ENCODE data around the gene DROSHA.

DNA sequence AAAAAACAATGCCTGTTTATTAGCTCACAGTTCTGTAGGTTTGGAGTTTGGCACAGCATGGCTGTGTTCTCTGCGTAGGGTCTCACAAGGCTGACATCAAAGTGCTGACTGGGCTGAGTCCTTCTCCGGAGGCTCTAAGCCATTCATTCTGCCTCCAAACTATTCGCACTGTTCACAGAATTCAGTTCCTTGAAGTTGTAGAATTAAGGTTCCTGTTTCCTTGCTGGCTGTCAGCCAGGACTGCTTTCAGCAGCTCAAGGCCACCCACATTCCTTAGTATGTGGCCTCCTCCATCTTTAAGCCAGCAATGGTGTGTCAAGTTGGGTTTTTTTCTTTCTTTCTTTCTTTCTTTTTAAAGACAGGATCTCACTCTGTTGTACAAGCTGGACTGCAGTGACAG lies 176.6 kb downstream of the DROSHA start:
- TF ChIP-seq, protein P1, sequence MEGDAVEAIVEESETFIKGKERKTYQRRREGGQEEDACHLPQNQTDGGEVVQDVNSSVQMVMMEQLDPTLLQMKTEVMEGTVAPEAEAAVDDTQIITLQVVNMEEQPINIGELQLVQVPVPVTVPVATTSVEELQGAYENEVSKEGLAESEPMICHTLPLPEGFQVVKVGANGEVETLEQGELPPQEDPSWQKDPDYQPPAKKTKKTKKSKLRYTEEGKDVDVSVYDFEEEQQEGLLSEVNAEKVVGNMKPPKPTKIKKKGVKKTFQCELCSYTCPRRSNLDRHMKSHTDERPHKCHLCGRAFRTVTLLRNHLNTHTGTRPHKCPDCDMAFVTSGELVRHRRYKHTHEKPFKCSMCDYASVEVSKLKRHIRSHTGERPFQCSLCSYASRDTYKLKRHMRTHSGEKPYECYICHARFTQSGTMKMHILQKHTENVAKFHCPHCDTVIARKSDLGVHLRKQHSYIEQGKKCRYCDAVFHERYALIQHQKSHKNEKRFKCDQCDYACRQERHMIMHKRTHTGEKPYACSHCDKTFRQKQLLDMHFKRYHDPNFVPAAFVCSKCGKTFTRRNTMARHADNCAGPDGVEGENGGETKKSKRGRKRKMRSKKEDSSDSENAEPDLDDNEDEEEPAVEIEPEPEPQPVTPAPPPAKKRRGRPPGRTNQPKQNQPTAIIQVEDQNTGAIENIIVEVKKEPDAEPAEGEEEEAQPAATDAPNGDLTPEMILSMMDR (IDR thresholded peaks at IDR 0.05): no peak
- no peak for TF ChIP-seq POLR2A (IDR thresholded peaks at IDR 0.05)

All from body of pancreas (tissue), 4 donors.